ENCODE data around the gene POLR3C. TPM values are rescaled to one million over a fixed set of nuclear protein-coding genes. Genes with fewer than 3 reads are reported as not detected.

The POLR3C gene
- total and polyA plus RNA-seq, 10 of the 15 experiments (the other 5 are each of a cell fraction or from before 2014, with no cell fraction given): 13.0 to 44.8 (median 34.8) TPM

DNA sequence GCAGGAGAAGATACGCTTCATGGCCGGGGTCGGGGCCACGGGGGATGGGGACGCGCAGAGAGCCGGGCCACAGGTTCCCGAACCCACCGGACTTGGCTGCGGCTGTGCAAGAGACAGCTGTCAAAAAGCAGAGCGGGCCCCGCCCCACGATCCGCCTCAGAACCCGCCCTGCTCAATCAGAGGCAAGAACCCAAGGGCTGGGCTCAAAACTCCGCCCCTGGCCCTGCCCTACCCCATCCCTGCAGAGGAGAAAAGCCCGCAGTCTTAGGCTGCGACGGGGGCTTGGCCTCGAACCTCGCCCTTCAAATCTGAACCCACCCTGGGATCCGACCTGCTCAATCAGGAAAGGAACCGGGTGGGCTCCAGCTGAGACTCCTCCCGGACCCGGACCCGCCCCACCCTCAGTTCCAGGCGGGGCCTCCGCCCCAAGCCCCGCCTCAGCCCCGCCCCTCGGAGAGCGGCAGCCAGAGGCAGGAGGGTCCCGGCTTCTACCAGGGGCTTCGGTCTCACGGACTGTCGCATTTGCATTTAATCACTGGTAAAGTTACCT lies 61.8 kb downstream of the POLR3C start, which contains the start of gene ANKRD35:
ANKRD35 (minus strand) TSS at position 129 of the 550 bp plus-strand sequence; CDS start at position 21, 108 bp downstream.
- ChIA-PET CTCF (interaction anchor here (0.9 to 2.7 kb wide), 8 partner anchors 24 to 164 kb away, joined by 3 to 9 read pairs (median 3); partner anchors contain the start of genes ITGA10, NUDT17 and PIAS3), SMC1A (ENCODE audit: uncharacterized antibody, unreplicated experiment) (interaction anchor here (0.9 to 1.2 kb wide), 2 partner anchors 9 to 13 kb away, joined by 3 read pairs; no protein-coding TSS in a partner anchor), POLR2A (interaction anchor here (1.1 kb wide), 1 partner anchor 27 kb away, joined by 3 read pairs; the partner anchor contains the start of gene PIAS3), RAD21 (ENCODE audit: unreplicated experiment) (no interaction called here)
- Histone ChIP-seq H3K9ac (ENCODE audit: control insufficient read depth, insufficient read depth, low read length) (no peak within 1 kb of the TSS), H2AFZ (ENCODE audit: control insufficient read depth, low read depth, low read length) (peak within 1 kb of the TSS; percentile 88), H3K4me2 (ENCODE audit: control insufficient read depth, insufficient read depth) (peak within 1 kb of the TSS; percentile 59), H3K79me2 (ENCODE audit: control insufficient read depth, insufficient read depth, low read length) (no peaks in the 10 kb centered on the region), H4K20me1 (ENCODE audit: control insufficient read depth, insufficient read depth) (no peaks in the 10 kb centered on the region), H3K4me1 (ENCODE audit: control insufficient read depth, insufficient read depth, low read length) (no peaks in the 10 kb centered on the region), H3K4me3 (peak within 1 kb of the TSS; percentile 73), H3K27me3 (replicated peaks in 1 of 2; ENCODE audit: control insufficient read depth in 2 of 2, insufficient read depth in 2 of 2, low read length in 1 of 2) (peaks cover 2 to 7% of the 10 kb centered on the region in 2 experiments; a peak in 2 of 4 replicates), H3K27ac (ENCODE audit: control insufficient read depth, insufficient read depth) (no peak within 1 kb of the TSS), H3K36me3 (ENCODE audit: control insufficient read depth in 2 of 2, insufficient read depth in 2 of 2, low read length in 1 of 2) (no peaks in the 10 kb centered on the region), H3K9me3 (replicated peaks; ENCODE audit: control insufficient read depth, insufficient read depth, low read length) (no peaks in the 10 kb centered on the region)
- BruUV-seq (replicated peaks): no TSS peak
- intact Hi-C loops (cut with micrococcal nuclease; ENCODE audit: unreplicated experiment): no loop called here
- TF ChIP-seq, protein P1, sequence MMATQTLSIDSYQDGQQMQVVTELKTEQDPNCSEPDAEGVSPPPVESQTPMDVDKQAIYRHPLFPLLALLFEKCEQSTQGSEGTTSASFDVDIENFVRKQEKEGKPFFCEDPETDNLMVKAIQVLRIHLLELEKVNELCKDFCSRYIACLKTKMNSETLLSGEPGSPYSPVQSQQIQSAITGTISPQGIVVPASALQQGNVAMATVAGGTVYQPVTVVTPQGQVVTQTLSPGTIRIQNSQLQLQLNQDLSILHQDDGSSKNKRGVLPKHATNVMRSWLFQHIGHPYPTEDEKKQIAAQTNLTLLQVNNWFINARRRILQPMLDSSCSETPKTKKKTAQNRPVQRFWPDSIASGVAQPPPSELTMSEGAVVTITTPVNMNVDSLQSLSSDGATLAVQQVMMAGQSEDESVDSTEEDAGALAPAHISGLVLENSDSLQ (IDR thresholded peaks at IDR 0.05): peak; percentile 54
- TF ChIP-seq NRF1 (conservative IDR thresholded peaks at IDR 0.05; ENCODE audit: low read depth, low read length): no peak
- TF ChIP-seq SP1 (IDR thresholded peaks at IDR 0.05; ENCODE audit: low read depth, low read length): peak; percentile 58
- no peak for DNase-seq (ENCODE audit: low read depth, low spot score)
- peak; percentile 100 for ATAC-seq
- under 1% methylated on average over 22 of the region's 36 CpGs for WGBS (ENCODE audit: insufficient coverage, insufficient replicate concordance, low lambda C conversion rate, missing lambda C conversion rate)
- FAIRE-seq: peak; percentile 78
- in situ Hi-C loops (cut with MboI): no loop called here

DNA sequence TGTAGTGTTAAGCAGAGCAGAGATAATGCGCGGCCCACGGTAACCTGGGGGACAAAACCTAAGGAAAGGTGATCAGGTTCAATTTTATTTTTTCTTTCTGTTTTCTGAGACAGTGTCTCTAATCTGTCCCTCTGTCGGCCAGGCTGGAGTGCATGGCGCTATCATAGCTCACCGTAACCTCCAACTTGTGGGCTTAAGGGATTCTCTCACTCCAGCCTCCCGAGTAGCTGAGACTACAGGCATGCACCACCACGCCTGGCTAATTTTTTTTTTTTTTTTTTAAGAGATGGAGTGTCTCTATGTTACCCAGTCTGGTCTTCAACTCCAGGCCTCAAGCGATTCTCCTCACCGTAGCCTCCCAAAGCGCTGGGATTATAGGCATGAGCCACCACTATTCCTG lies 62.4 kb downstream of the POLR3C start:
- ChIA-PET SMC1A (ENCODE audit: uncharacterized antibody, unreplicated experiment) (no interaction called here), RAD21 (ENCODE audit: unreplicated experiment) (interaction anchor here (0.6 kb wide), 1 partner anchor 27 kb away, joined by 3 read pairs; no protein-coding TSS in a partner anchor), POLR2A (interaction anchor here (0.6 kb wide), 1 partner anchor 179 kb away, joined by 3 read pairs; the partner anchor contains the start of gene PDZK1), CTCF (interaction anchor here (0.6 to 2.7 kb wide), 5 partner anchors 24 to 45 kb away, joined by 3 to 9 read pairs (median 6); partner anchors contain the start of genes ITGA10, NUDT17 and PIAS3)
- Histone ChIP-seq H3K27ac (ENCODE audit: control insufficient read depth, insufficient read depth) (no peak overlapping the region), H3K9me3 (replicated peaks; ENCODE audit: control insufficient read depth, insufficient read depth, low read length) (no peaks in the 10 kb centered on the region), H3K4me3 (peak overlapping the region; percentile 73; the same call in 1 of the 2 replicates), H4K20me1 (ENCODE audit: control insufficient read depth, insufficient read depth) (no peaks in the 10 kb centered on the region), H2AFZ (ENCODE audit: control insufficient read depth, low read depth, low read length) (no peak overlapping the region), H3K4me1 (ENCODE audit: control insufficient read depth, insufficient read depth, low read length) (no peaks in the 10 kb centered on the region), H3K27me3 (replicated peaks in 1 of 2; ENCODE audit: control insufficient read depth in 2 of 2, insufficient read depth in 2 of 2, low read length in 1 of 2) (peaks cover 2 to 7% of the 10 kb centered on the region in 2 experiments; a peak in 2 of 4 replicates), H3K4me2 (ENCODE audit: control insufficient read depth, insufficient read depth) (peak overlapping the region; percentile 59; the same call in 1 of the 2 replicates), H3K9ac (ENCODE audit: control insufficient read depth, insufficient read depth, low read length) (no peak overlapping the region), H3K79me2 (ENCODE audit: control insufficient read depth, insufficient read depth, low read length) (no peaks in the 10 kb centered on the region), H3K36me3 (ENCODE audit: control insufficient read depth in 2 of 2, insufficient read depth in 2 of 2, low read length in 1 of 2) (no peaks in the 10 kb centered on the region)
- DNase-seq (ENCODE audit: low read depth, low spot score) (no peak), FAIRE-seq (no peak), ATAC-seq (no peak)
- WGBS (ENCODE audit: insufficient coverage, insufficient replicate concordance, low lambda C conversion rate, missing lambda C conversion rate): 52% methylated on average over 11 of the region's 11 CpGs
- intact Hi-C loops (cut with micrococcal nuclease; ENCODE audit: unreplicated experiment) (no loop called here), in situ Hi-C loops (cut with MboI) (no loop called here)
- TF ChIP-seq, protein P2, sequence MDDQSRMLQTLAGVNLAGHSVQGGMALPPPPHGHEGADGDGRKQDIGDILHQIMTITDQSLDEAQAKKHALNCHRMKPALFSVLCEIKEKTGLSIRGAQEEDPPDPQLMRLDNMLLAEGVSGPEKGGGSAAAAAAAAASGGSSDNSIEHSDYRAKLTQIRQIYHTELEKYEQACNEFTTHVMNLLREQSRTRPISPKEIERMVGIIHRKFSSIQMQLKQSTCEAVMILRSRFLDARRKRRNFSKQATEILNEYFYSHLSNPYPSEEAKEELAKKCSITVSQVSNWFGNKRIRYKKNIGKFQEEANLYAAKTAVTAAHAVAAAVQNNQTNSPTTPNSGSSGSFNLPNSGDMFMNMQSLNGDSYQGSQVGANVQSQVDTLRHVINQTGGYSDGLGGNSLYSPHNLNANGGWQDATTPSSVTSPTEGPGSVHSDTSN (IDR thresholded peaks at IDR 0.05; ENCODE audit: insufficient replicate concordance, low read depth, low read length): no peak
- TF ChIP-seq, protein P3, sequence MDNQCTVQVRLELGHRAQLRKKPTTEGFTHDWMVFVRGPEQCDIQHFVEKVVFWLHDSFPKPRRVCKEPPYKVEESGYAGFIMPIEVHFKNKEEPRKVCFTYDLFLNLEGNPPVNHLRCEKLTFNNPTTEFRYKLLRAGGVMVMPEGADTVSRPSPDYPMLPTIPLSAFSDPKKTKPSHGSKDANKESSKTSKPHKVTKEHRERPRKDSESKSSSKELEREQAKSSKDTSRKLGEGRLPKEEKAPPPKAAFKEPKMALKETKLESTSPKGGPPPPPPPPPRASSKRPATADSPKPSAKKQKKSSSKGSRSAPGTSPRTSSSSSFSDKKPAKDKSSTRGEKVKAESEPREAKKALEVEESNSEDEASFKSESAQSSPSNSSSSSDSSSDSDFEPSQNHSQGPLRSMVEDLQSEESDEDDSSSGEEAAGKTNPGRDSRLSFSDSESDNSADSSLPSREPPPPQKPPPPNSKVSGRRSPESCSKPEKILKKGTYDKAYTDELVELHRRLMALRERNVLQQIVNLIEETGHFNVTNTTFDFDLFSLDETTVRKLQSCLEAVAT (IDR thresholded peaks at IDR 0.05): 0 out of 2 replicates have a peak, but pooled peaks have one; percentile 34
- no TSS peak for BruUV-seq (replicated peaks)

Measured in GM12878 (cell line).